OCI-LY7 (cell line): ENCODE results near the gene STING1. TPM values are rescaled to one million over a fixed set of nuclear protein-coding genes. Genes with fewer than 3 reads are reported as not detected.

Source experiments
- BruUV-seq: library from RNA; stranded (reverse); fragments of 400-500 nt; replicated peaks from 2 replicates; lab custom pipeline; 2021; lab: Mats Ljungman, UMichigan
- CTCF ChIA-PET: fragments of 300-600 bp; sonication (Branson Sonifier 250); formaldehyde crosslinking; loops from one replicate; lab custom pipeline; 2022; ENCODE audit warnings: antibody characterized with exemption; ENCODE audit not compliant: unreplicated experiment; lab: Charles Lee
- POLR2A ChIA-PET: fragments of 300-600 bp; sonication (Branson Sonifier 250); formaldehyde crosslinking; loops from one replicate; lab custom pipeline; 2022; ENCODE audit warnings: antibody characterized with exemption; lab: Charles Lee
- DNase-seq: peaks from one replicate; pipeline ENCODE4 v3.0.0-alpha.2; 2015; ENCODE audit warnings: low spot score
- H2AFZ ChIP-seq: fragments of 200-600 bp; sonication (generic), shearing (Covaris generic); 2 replicates; pipeline ENCODE4 v1.6.1; 2014; ENCODE audit warnings: mild to moderate bottlenecking, antibody characterized with exemption, low read length, moderate library complexity
- H3K27ac ChIP-seq: fragments of 200-600 bp; sonication (generic); 2 replicates; pipeline ENCODE4 v1.5.1; 2014; ENCODE audit warnings: mixed run types, low read depth, mild to moderate bottlenecking, moderate library complexity, low read length, inconsistent platforms; ENCODE audit not compliant: poor library complexity, severe bottlenecking
- H3K36me3 ChIP-seq: fragments of 200-600 bp; sonication (generic); 2 replicates; pipeline ENCODE4 v1.6.1; 2014; ENCODE audit warnings: mild to moderate bottlenecking, antibody characterized with exemption, low read length, moderate library complexity, mixed read lengths; ENCODE audit not compliant: insufficient read depth
- H3K4me1 ChIP-seq: fragments of 200-600 bp; sonication (generic); 2 replicates; pipeline ENCODE4 v1.5.1; 2014; ENCODE audit warnings: mild to moderate bottlenecking, low read length; ENCODE audit not compliant: insufficient read depth, poor library complexity, severe bottlenecking
- H3K4me2 ChIP-seq: fragments of 200-600 bp; sonication (generic); 2 replicates; pipeline ENCODE4 v1.6.1; 2014; ENCODE audit warnings: mild to moderate bottlenecking, low read length
- H3K4me3 ChIP-seq: fragments of 200-600 bp; sonication (generic); 2 replicates; pipeline ENCODE4 v1.5.1; 2014; ENCODE audit warnings: mild to moderate bottlenecking, low read depth, low read length; ENCODE audit not compliant: poor library complexity, severe bottlenecking
- H3K79me2 ChIP-seq: fragments of 200-600 bp; sonication (generic); 2 replicates; pipeline ENCODE4 v1.6.1; 2016; ENCODE audit warnings: low read depth, mild to moderate bottlenecking, low read length, moderate library complexity, mixed read lengths; ENCODE audit not compliant: insufficient read depth
- H3K9me2 ChIP-seq: fragments of 200-600 bp; sonication (generic); 2 replicates; pipeline ENCODE4 v1.6.1; 2016; ENCODE audit warnings: mild to moderate bottlenecking, low read length, mixed read lengths; ENCODE audit not compliant: insufficient read depth
- H3K9me3 ChIP-seq: fragments of 200-600 bp; sonication (generic); 2 replicates; pipeline ENCODE4 v1.6.1; 2014; ENCODE audit warnings: mild to moderate bottlenecking, mixed run types, low read length, mixed read lengths
- H4K20me1 ChIP-seq: fragments of 200-600 bp; sonication (generic); 2 replicates; pipeline ENCODE4 v1.6.1; 2014; ENCODE audit warnings: mild to moderate bottlenecking, antibody characterized with exemption, low read length, moderate library complexity, mixed read lengths; ENCODE audit not compliant: insufficient read depth
- CTCF ChIP-seq: fragments of 200-600 bp; sonication (generic); conservative IDR thresholded peaks from 2 replicates; pipeline ENCODE4 v1.5.1; 2014; ENCODE audit warnings: mild to moderate bottlenecking, antibody characterized with exemption, low read length, moderate library complexity, mixed read lengths
- EZH2phosphoT487 ChIP-seq: fragments of 200-600 bp; sonication (generic); IDR thresholded peaks from 2 replicates; pipeline ENCODE4 v1.6.1; 2018; ENCODE audit warnings: low read depth, borderline replicate concordance, mild to moderate bottlenecking, mixed run types, antibody characterized with exemption, low read length, moderate library complexity, mixed read lengths
- intact Hi-C: fragments of 100-400 bp; cut with micrococcal nuclease; formaldehyde crosslinking; loops from one replicate; pipeline ENCODE4 v1.10.0; 2022; ENCODE audit not compliant: unreplicated experiment
- total RNA-seq, 2 experiments: library from RNA; depleted of rRNA in 1 of 2; stranded (reverse); fragments of >200 nt in 1 of 2; shearing (Covaris generic) in 1 of 2; gene quantifications; 2 replicates each; pipeline ENCODE4 v1.2.3, GENCODE V29; 2014 to 2022

The STING1 gene
- total RNA-seq, 2 experiments from 2014 or later: 0.44 TPM; not detected in 1

- Histone ChIP-seq H3K27ac (no peak overlapping the region), H4K20me1 (no peaks in the 10 kb centered on the region), H3K36me3 (no peaks in the 10 kb centered on the region), H3K4me2 (no peak overlapping the region), H3K9me2 (no peaks in the 10 kb centered on the region), H3K79me2 (no peaks in the 10 kb centered on the region), H3K9me3 (no peaks in the 10 kb centered on the region), H3K4me3 (no peak overlapping the region), H3K4me1 (peaks cover 14% of the 10 kb centered on the region), H2AFZ (peak overlapping the region; percentile 70; the same call in 1 of the 2 replicates)
- no TSS peak for BruUV-seq
- ChIA-PET POLR2A (interaction anchor here (0.5 to 1.1 kb wide), 5 partner anchors 11 to 39 kb away, joined by 3 to 4 read pairs (median 3); partner anchors contain the start of gene UBE2D2), CTCF (no interaction called here)
- intact Hi-C loops: no loop called here
- TF ChIP-seq EZH2phosphoT487 (no peak), CTCF (no peak)
- no peak for DNase-seq
Measured at GRCh38 chr5:139524940-139525585, 42.5 kb upstream of the STING1 start.

GRCh38 chr5:139524446-139524845 lies 41.9 kb upstream of the STING1 start:
- Histone ChIP-seq H3K9me3 (no peaks in the 10 kb centered on the region), H3K9me2 (no peaks in the 10 kb centered on the region), H4K20me1 (no peaks in the 10 kb centered on the region), H3K79me2 (no peaks in the 10 kb centered on the region), H2AFZ (no peak overlapping the region), H3K27ac (no peak overlapping the region), H3K4me2 (no peak overlapping the region), H3K36me3 (no peaks in the 10 kb centered on the region), H3K4me3 (no peak overlapping the region), H3K4me1 (peaks cover 14% of the 10 kb centered on the region)
- intact Hi-C loops: no loop called here
- TF ChIP-seq CTCF (no peak), EZH2phosphoT487 (no peak)
- DNase-seq: no peak
- CTCF ChIA-PET: no interaction called here
- BruUV-seq: no TSS peak
- POLR2A ChIA-PET: interaction anchor here (0.5 to 1.1 kb wide), 5 partner anchors 11 to 40 kb away, joined by 3 to 4 read pairs (median 3); partner anchors contain the start of gene UBE2D2
